NCI-H345 treated with DMSO at 0.1 percent for 48 hours (cell line): ENCODE measurements around the gene MAST4.
A peak's percentile ranks its signal among the peaks of the same experiment; 100 is the strongest.
"Not testable (repeated sequence)": the region's sequence is repeated elsewhere in the genome, so short reads cannot be mapped to it uniquely, and the experiment has no call there.

Source experiments
- DNase-seq: peaks from one replicate; lab custom pipeline; 2025; ENCODE audit not compliant: unreplicated experiment; lab: John Stamatoyannopoulos, UW

MAST4 gene

DNA sequence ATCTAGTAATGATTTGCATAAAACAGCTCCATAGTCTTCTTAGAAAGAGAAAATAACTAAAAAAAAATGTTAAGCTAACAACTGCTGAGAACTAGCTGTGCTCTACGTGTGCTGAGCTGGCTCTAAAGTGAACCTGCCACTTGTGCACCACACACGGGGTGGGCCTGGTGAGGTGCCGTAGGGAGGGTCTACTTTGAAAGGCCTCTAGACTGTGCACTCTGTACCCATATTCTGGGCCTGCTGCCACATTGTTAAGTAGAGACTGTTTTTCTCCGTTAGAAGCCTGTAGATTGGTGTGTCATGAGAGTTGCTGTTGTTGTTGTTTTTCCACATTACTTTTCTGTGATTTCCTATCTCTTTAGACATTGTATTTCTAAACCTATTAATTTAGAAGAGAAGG lies 506.5 kb downstream of the MAST4 start:
- DNase-seq: no peak

DNA sequence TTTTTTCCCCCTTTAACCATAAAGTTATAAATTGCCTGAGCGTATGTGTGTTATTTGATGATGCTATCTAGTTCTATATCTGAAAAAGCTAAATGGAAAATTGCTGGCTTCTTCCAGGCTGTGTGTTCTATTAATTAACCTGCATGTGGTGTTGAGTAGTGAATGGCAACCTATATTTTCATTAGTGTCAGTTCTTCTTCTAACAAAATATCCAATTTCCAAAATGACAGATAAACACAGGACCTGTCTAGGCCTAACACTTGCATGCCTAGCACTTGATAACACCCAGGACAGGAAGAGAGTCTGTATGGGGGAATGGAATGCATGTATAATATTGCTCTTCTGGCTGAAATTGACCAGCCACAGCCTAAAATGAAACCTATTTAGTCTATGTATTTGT lies 508.7 kb downstream of the MAST4 start:
- no peak for DNase-seq

DNA sequence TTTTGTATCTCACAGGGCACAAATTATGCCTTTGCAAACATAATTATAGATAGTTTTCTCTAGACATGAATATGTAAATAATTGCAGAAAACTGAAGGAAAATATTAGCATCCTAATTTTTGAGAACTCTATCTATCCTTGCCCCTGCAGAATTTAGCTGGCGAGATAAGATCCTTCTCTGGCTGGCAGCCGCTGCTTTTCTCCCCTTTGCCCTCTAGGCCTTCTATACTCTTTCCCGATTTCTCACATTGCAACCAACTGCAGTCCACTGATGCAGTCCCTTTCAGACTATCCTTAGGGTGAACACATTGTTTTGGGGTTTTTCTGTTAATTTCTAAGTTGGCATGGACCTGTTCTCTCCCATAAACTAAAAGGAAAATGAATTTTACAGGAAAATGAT lies 509.1 kb downstream of the MAST4 start:
- DNase-seq: no peak

DNA sequence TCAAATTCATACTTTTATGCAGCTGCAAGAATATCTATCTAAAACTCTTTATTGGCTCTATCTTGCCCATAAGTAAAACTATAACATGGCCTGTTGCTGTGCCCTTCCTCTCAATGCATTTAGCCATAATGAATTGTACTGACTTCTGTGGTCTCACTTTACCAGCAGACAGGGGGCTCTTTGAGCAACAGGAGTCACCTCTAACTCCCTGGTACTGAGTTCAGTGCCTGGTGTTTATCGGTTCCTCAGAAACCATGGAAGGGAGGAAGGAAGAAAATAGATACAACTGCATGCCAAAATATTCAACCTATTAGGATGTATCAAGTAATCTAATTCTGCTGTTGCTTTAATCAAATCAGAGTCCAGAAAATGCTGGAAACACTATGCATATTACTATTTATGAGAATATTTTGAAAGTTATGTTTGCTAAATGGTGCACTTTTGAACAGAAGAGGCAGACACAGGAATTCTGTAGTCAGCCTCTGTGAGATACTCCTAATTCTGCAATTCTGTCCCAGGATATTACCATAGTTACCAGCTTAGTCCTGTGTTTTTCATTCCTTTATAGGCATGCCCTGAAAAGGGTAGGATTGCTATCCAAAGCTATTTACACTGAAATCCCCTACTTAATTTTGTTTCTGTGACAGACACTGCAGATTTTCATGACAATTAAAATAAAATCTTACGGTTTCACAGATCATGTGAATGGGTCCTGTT lies 510.6 kb downstream of the MAST4 start:
- DNase-seq: no peak

DNA sequence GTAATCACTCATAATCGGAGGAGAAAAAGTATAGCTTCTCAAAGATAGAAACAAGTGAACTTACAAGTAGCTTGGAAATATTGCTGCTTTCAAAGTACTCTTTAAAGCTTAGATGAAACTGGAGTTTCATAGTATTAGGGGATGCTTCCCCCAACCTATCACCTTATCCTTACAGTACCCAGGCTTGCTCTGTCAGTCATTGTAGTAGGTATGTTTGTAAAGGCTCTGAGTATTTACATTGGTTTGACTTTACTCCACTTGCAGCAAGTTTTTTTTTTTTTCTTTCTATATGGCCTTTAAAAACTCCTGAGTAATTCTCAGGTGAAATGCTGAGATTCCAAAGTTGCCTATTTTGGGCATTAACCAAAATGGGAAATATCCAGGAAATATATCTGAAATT lies 515.6 kb downstream of the MAST4 start:
- DNase-seq: no peak

DNA sequence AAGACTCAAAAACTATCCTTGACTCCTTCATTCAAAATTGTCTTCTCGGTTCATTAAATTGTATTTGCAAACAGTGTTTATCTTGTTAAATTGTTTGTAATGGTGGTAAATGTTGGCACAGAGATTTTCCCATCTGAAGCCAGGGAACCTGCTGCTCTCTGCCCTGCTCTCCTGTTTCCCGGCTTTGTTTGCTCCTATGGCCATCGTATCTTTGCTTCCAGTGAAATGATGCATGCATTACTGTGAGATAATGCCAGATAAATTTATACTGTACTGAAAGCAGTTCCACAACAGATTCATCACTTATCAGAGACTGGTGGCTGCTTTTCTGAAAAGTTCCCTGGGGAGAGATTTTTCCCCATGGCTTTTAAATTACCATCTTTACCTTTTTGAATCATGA lies 519.1 kb downstream of the MAST4 start:
- peak; percentile 76 for DNase-seq

DNA sequence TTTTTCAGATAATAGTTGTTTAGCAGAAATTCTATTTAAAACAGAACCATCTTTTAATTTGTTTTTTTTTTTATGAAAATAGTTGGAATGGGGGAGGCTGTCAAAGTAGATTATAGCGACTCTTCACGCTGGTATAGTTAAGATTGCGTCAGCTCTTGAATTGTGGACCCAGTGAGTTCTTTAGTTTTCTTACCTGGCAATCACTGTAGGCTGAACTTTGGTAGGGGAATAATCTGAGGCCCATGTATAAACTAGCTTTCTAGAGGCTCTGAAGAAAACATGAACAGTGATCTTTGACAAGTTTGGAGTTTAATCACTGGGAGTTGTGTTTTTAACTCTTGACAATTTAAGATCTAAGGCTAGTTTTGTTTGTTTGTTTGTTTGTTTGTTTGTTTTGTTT lies 519.6 kb downstream of the MAST4 start:
- DNase-seq: no peak

DNA sequence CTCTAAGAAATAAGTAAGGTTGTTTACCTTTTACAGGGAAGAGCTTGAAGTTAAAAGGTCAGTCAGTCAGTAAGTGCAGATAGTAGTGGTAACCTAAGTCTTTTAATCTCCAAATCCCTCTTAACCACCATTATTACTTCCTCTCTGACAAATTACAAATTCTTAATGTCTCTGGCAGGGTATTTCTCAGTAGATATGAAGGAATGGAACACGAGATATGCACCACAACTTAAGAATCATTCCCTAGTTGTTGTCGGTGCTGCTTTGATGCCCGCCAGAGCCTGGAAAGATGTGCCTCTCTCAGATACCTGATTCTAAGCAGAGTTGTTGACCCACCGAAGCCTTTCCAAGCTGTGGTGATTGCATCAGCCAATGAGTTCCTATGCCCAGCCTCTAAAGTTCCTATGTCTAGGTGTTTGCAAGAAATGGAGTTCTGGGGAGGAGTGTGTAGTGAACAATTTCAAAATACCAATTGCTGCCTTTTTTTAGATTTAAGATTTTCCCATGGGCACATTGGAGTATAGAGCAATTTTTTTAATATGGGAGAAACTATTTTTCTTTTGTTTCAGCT lies 521.9 kb downstream of the MAST4 start:
- DNase-seq: no peak

DNA sequence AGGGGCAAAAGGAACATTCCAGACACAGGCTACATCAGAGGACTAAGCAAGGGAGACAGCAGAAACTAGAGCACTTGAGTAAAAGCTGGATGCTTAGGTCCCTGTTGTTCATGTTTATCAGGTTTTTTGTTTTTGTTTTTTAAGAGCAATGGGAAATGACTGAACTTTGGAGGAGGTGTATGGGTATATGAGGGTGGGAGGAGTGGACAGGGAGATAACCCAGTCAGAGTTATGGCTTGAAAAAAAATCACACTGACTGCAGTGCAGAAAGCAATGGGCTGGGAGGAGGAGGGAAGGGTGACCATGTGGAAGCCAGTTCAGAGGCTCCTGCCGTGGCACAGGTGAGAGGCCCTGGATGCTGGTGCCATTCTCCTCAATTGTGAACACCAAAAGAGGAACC lies 522.8 kb downstream of the MAST4 start:
- no peak for DNase-seq

DNA sequence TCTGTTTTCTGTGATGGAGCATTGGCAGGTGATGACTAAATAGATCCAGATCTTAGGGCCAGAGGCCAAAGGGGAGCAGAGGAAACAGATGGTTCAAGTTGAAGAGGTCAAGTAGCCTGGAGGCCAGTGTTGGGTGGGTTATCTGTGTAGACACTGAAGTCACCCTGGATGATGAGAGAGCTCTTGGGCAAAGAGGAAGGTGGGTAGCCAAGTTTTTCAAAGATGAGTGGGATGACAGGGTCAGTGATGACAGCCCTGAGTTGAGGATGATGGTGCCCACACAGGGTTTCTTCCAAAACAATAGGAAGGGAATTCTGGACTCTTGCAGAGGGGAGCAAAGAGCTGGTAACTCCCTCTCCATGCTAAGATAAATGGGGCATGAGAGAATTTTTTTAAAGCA lies 523.8 kb downstream of the MAST4 start:
- DNase-seq: no peak

DNA sequence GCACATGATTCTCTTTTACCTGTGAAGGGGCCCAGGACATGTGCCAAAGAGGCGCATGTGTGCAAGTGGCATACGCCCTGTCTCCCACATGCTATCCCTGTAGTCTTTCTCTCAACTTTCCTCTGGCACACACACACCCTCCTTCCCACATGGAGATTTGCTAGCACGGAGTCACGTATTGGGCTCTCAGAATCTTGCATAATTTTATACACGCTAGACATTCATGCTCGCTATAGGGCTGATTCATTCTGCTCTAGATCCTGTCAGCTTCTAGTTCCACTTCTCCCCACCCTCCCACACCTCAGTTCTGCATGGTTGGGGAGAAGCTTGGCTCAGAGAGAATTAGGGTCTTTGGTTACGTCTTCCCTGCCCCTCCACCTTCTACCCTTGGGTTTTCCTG lies 527.6 kb downstream of the MAST4 start:
- no peak for DNase-seq

DNA sequence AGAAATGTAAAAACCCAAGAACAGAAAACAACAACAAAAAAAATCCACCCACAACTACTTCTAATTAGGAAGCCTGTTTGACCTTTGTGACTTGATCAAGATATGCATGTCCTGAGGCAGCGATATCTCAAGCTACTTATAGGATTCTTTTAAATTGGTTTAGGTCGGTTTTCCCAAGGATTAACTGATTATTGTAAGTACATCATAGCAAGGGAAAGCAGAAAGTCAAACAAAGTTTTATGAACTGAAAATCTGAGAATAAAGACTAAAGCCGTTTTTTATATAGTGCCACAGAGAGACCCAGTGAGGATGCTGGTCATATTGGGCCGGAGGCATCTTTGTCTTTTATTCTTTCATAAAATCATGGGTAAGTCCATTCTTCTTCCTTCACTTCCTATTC lies 528.4 kb downstream of the MAST4 start:
- no peak for DNase-seq

DNA sequence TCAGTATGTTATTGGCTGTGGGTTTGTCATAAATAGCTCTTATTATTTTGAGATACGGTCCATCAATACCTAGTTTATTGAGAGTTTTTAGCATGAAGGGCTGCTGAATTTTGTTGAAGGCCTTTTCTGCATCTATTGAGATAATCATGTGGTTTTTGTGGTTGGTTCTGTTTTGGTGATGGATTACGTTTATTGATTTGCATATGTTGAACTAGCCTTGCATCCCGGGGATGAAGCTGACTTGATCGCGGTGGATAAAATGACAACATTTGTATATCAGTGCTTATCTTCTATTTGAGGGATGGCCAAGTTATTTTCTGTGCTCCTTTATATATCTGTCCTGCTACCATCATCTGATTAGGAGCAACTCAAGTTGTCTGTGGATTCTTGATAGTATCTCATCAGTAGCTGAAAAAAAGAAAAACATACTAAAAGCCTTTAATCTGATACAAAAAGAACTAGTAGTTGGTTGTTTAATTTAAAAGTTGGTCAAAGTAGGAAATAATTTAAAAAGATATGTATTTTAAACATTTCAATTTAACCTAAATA lies 531.2 kb downstream of the MAST4 start:
- DNase-seq: not testable (repeated sequence)

DNA sequence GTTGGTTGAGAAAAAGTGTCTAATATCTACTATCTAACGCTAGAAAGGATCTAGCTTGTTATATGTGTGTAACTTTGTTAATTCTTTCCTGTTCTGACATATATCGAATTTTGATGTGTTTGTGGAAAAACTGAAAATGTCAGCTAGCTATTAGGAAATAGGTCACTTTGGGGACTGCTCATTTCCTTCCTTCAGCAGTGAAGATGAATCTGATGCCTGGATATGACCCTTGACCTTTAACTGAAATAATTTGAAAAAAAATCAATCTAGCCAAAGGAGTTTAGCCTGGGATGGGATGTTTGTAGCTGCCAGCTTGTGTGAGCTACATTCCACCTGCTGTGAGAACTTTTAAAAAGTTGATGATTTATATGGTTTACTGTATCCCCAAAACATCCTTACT lies 533.6 kb downstream of the MAST4 start:
- DNase-seq: no peak

DNA sequence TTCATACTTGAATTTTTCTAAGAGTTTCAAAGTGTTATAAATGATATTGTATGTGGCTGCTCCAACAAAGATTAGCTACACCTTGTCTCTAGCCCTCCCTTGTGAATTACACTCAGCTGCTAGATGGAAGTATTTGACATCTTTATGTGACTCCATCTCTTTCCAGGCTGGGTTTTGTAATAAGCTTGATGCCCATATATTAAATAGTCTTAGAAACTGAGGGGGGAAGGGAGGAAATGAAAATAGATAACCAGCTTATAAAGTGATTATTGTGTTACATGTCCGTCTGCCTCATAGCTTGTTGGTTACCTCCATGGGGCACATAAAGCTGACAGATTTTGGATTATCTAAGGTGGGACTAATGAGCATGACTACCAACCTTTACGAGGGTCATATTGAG lies 537.0 kb downstream of the MAST4 start:
- DNase-seq: peak; percentile 40

DNA sequence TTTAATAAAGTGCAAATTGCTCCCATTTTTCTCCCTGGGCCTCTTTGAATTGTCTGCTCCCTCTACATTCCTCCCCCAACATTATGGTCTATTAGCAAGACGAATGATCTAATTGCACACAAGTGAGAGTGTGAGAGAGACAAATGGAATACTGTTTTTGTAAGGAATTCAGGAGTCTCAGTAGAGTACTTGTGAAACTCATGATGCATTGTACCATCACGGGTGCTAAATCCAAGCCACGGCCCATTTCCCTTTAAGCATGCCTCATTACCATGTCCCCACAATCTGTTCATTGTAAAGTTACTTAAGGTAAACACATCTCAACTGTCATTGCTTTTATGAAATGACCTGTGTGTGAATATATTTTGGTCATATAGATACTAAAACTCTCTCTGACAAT lies 537.6 kb downstream of the MAST4 start:
- peak; percentile 86 for DNase-seq

DNA sequence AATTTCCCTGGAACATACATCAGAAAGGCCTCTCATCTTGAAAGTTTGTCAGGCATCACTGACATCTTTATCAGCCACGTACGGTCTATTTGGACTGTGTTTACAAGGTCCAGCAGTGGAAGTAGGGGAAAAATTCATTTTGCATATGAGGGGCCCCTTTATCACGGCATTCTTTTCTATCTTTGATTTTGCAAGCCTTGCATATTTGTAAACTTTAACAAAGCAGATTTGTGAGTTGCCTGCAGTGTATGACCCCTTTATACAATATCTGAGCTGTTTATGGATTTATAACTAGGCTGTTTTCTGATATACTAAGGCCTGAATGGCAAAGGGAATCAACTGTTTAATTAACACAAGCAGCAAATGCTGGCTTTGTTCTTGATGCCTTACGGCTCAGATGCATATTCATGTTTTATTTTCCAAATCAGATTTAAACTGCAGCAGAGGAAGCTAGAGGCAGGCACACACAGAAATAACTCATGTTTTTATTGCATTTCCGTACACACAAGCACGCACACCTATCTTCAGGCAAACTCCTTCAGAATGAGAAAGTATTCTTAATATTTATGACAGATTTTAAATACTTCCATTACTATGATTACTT lies 539.3 kb downstream of the MAST4 start:
- DNase-seq: no peak

DNA sequence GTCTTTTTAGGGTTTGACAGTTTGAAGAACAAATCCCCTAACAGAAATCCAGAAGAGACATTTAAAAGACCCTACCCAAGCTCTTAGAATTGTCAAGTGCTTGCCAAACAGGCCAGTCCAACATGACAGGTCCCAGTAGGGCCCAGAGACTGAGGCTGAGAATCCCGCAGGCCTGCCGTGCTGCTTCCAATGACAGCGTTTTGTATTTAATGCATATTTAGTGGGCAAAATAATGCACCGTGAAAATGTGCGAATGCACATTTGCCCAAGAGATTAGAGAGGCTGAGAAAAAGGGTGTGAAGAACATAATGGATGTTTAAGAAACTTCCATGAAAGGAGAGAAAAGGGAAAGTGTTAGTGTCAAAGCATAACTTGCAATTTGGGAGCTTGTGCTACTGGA lies 542.8 kb downstream of the MAST4 start:
- no peak for DNase-seq

DNA sequence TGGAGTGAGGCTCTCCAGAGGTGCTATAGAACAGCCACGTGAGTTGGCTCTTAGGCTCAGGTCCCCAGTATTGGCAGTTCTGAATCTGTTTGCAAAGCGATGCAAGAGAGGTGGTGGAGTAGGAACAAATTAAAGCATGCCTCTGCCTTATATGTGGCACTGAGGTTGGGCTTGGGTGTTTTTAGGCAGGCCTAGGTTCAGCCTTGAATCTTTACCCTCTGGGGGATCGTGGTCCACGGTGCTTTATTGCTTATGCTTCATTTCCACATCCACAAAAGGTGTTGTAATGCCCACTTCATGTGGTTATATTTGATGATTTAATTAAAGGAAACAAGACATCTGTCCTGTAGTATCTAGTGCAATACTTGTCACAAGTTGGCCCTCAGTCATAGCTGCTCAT lies 544.2 kb downstream of the MAST4 start:
- no peak for DNase-seq

DNA sequence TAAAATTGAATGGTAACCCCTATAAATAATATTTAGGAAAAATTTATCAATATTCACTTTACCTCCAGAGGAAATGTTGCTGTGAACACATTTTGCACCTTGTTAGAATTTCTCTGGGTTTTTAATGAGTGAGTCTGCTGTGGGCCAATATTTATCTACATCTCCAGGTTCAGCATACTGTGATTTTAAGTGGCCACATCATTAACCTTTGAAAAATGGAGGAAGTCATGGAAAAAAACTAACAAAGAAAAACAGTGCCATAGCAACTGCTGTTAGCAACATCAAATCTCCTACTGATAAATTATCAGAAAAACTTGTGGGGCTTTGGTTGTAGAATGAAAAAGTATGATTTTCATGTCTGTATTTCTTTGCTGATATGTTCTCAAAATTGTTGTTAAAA lies 545.5 kb downstream of the MAST4 start:
- peak; percentile 8 for DNase-seq

DNA sequence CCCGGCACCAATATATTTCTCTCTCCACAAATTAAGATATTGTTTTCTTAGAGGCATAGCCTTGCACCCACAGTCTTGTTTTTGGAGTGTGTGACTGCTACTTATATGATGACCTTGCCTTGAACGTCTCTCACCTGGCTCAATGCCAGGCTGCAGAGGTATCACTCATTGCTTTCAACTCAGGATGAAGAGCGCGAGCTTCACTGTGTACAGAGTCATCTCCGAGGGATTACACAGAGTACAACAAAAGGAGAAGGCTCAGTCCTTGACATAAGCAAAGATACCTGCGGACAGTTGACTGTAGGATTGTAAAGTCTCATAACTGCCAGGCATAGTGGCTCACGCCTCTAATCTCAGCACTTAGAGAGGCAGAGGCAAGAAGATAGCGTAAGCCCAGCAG lies 546.6 kb downstream of the MAST4 start:
- peak; percentile 19 for DNase-seq

DNA sequence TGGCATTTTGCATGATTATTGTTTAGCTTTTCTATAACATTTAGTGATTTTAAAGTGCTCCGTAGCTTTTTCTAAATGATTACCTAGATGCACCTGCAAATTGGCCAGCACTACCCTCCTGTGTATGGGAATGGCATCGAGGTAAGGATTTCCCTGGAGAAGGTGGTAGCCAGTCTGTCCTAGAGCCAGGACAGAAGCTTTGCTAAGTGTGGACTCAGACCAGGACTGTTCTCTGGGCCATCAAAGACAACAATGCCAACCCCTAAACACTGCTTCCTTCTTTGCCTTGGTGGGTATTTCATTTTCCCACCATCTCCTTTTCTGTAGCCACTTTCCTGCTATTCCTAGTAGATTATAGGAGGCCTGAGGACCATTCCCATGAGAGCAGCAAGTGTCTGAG lies 547.4 kb downstream of the MAST4 start:
- no peak for DNase-seq
